Naive thymus-derived CD4-positive, alpha-beta T cell (primary cell): ENCODE data around the gene ZNF609. TPM values are rescaled to one million over a fixed set of nuclear protein-coding genes. Genes with fewer than 3 reads are reported as not detected.
"Not testable (repeated sequence)": the region's sequence is repeated elsewhere in the genome, so short reads cannot be mapped to it uniquely, and the experiment has no call there.

Experiments used
- ATAC-seq: fragments of 150-1000 bp; cut with Tn5 transposase; 2 replicates; pipeline ENCODE4 v1.10.0; 2021; ENCODE audit warnings: mild to moderate bottlenecking, moderate library complexity
- CTCF ChIA-PET: fragments of 350-600 bp; sonication (Branson Sonifier 250); formaldehyde crosslinking; loops from one replicate; lab custom pipeline; 2021; ENCODE audit warnings: antibody characterized with exemption; lab: Charles Lee
- POLR2A ChIA-PET: fragments of 350-600 bp; sonication (Branson Sonifier 250); formaldehyde crosslinking; loops from one replicate; lab custom pipeline; 2021; ENCODE audit warnings: antibody characterized with exemption, inconsistent platforms; lab: Charles Lee
- DNase-seq, 9 donors: peaks; one replicate each; pipeline versions ENCODE4 v3.0.0 to v3.0.0-alpha.2; 2020 to 2022; ENCODE audit warnings: mixed read lengths in 1 of 9
- H3K27ac ChIP-seq: one replicate; pipeline ENCODE4 v1.7.0; 2013; ENCODE audit warnings: mild to moderate bottlenecking, low read depth, low read length, moderate library complexity
- H3K27me3 ChIP-seq, 2 donors: one replicate each; pipeline ENCODE4 v1.7.0; 2013; ENCODE audit warnings: low read length in 2 of 2, mild to moderate bottlenecking in 2 of 2, moderate library complexity in 2 of 2; ENCODE audit not compliant: control insufficient read depth in 2 of 2, insufficient read depth in 2 of 2
- H3K36me3 ChIP-seq, 3 experiments: 1 replicate in 2 of 3; 2 replicates in 1 of 3; pipeline ENCODE4 v1.7.0; 2013; ENCODE audit warnings: low read length in 3 of 3, mild to moderate bottlenecking in 3 of 3, moderate library complexity in 1 of 3; ENCODE audit not compliant: insufficient read depth in 3 of 3, control insufficient read depth in 2 of 3
- H3K4me1 ChIP-seq, 2 donors: one replicate each; pipeline ENCODE4 v1.7.0; 2013; ENCODE audit warnings: low read length in 2 of 2, mild to moderate bottlenecking in 2 of 2, moderate library complexity in 1 of 2; ENCODE audit not compliant: control insufficient read depth in 2 of 2, insufficient read depth in 2 of 2
- H3K4me3 ChIP-seq: 2 replicates; pipeline ENCODE4 v1.7.0; 2013; ENCODE audit warnings: mild to moderate bottlenecking, low read length
- H3K9me3 ChIP-seq, 3 experiments: 1 replicate in 2 of 3; 2 replicates in 1 of 3; pipeline ENCODE4 v1.7.0; 2013; ENCODE audit warnings: low read length in 3 of 3; ENCODE audit not compliant: control insufficient read depth in 2 of 3
- H3K27ac Mint-ChIP-seq, 9 donors: one replicate each; pipeline ENCODE4 v1.8.0; 2020 to 2022; ENCODE audit warnings: mixed read lengths in 9 of 9, mild to moderate bottlenecking in 8 of 9, moderate library complexity in 5 of 9, inconsistent platforms in 2 of 9
- H3K27me3 Mint-ChIP-seq, 5 donors: one replicate each; pipeline ENCODE4 v1.8.0; 2021 to 2022; ENCODE audit warnings: mixed read lengths in 5 of 5, mild to moderate bottlenecking in 1 of 5
- H3K36me3 Mint-ChIP-seq, 5 donors: one replicate each; pipeline ENCODE4 v1.8.0; 2020 to 2022; ENCODE audit warnings: mixed read lengths in 5 of 5, mild to moderate bottlenecking in 3 of 5, inconsistent platforms in 1 of 5
- H3K4me1 Mint-ChIP-seq, 7 donors: one replicate each; pipeline ENCODE4 v1.8.0; 2020 to 2022; ENCODE audit warnings: mixed read lengths in 7 of 7, mild to moderate bottlenecking in 3 of 7, inconsistent platforms in 1 of 7
- H3K4me3 Mint-ChIP-seq, 10 donors: one replicate each; pipeline ENCODE4 v1.8.0; 2020 to 2022; ENCODE audit warnings: mild to moderate bottlenecking in 10 of 10, mixed read lengths in 10 of 10, moderate library complexity in 6 of 10, inconsistent platforms in 2 of 10
- H3K9me3 Mint-ChIP-seq, 11 donors: one replicate each; pipeline ENCODE4 v1.8.0; 2020 to 2022; ENCODE audit warnings: mixed read lengths in 11 of 11, mild to moderate bottlenecking in 4 of 11, inconsistent platforms in 1 of 11, moderate library complexity in 1 of 11
- intact Hi-C, 2 donors: fragments of 100-400 bp; cut with micrococcal nuclease; formaldehyde crosslinking; loops; one replicate each; pipeline ENCODE4 v1.15.1; 2023
- polyA plus RNA-seq, 2 donors: library from polyadenylated mRNA; unstranded; fragments of 300-500 nt; fragmentation: Illumina TruSeq; gene quantifications; one replicate each; pipeline ENCODE4 v1.2.3, GENCODE V29; 2021
- total RNA-seq, 6 experiments: library from RNA in 5 of 6; stranded (reverse) in 5 of 6; gene quantifications; 1 replicate in 5 of 6; 2 replicates in 1 of 6; pipeline ENCODE4 v1.2.3 and lab custom pipeline; 2021 to 2026

ZNF609 gene
- total and polyA plus RNA-seq, 7 experiments from 2014 or later: 10.1 to 89.1 (median 71.9) TPM

DNA sequence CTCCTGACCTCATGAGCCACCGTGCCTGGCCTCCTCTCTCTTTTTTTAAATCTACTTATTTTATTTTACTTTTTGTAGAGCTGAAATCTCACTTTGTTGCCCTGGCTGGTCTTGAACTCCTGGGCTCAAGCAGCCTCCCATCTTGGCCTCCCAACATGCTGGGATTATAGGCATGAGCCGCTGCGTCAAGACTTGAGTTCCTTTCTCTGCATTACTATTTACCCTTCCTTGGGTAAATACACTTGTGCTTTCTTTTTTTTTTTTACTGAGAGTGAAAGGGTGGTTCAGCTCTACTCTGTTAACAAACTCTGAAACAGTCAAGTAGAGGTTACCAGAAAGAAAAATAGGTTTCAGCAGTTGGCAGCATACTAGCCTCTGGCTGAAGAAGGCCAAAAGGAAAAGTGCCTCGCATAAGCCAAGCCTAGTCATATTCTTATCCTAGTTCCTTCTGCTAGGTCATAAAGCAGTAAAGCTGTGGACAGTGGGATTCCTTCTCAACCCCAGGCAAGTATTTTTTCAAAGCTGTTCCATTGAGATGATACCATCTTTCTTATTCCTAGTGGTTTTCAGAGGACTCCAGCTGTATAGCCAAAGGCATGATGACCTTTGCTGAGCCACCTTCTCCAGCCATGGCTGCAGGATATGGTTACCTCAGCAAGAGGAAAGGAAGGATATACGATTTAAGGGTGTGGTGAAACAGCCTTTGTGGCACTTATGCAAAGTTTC, 179.9 kb downstream of the ZNF609 start:
- Histone ChIP-seq H3K4me1 (peaks cover 35 to 36% of the 10 kb centered on the region in 2 donors), H3K9me3 (peaks cover 0 to 6% (median 0%) of the 10 kb centered on the region in 3 experiments), H3K36me3 (peaks cover 0 to 11% (median 3%) of the 10 kb centered on the region in 3 experiments), H3K27me3 (no peaks in the 10 kb centered on the region), H3K27ac (no peak overlapping the region), H3K4me3 (no peak overlapping the region)
- CTCF ChIA-PET: no interaction called here
- intact Hi-C loops: no loop called here
- POLR2A ChIA-PET: interaction anchor here (0.9 kb wide), 1 partner anchor 10 kb away, joined by 3 read pairs; no protein-coding TSS in a partner anchor
- Mint-ChIP-seq H3K27me3 (no peaks in the 10 kb centered on the region), H3K9me3 (peaks cover 0 to 16% (median 6%) of the 10 kb centered on the region in 11 donors), H3K27ac (peak overlapping the region; percentile 4 to 78 (median 62)), H3K4me3 (peak overlapping the region in 9 of 10 donors; percentile 13 to 63 (median 38)), H3K36me3 (peaks cover 0 to 52% (median 34%) of the 10 kb centered on the region in 5 donors), H3K4me1 (peaks cover 37 to 86% (median 63%) of the 10 kb centered on the region in 7 donors)
- peak; percentile 34 for ATAC-seq
- no peak for DNase-seq

DNA sequence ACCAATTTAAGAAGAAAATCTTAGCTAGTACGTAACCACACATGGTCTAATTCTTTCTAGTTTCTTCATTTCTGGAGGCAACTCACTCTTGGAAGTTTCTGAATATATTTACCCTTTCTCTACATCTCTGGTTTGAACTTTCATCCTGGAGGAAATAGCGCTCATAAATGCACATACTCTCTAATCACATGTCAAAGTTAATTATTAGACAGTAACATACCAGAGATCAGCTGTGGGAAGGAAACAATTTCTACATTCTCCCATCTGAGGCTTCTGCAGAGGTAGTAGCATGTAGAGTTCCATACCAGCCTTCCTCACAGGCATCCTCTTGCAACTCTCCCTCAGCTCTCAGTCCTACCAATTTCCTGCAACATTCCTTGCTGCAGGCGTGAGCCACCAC, 182.5 kb downstream of the ZNF609 start:
- no peak overlapping the region for H3K27ac ChIP-seq
- no peak overlapping the region for H3K4me3 ChIP-seq
- H3K9me3 ChIP-seq: no peaks in the 10 kb centered on the region
- peaks cover 22 to 28% of the 10 kb centered on the region in 2 donors for H3K4me1 ChIP-seq
- Mint-ChIP-seq H3K27ac (peak overlapping the region in 1 of 9 donors; percentile 17), H3K36me3 (peaks cover 0 to 48% (median 29%) of the 10 kb centered on the region in 5 donors), H3K4me1 (peaks cover 27 to 80% (median 55%) of the 10 kb centered on the region in 7 donors), H3K4me3 (no peak overlapping the region), H3K27me3 (no peaks in the 10 kb centered on the region), H3K9me3 (peaks cover 0 to 6% (median 2%) of the 10 kb centered on the region in 11 donors)
- DNase-seq: no peak
- no peak for ATAC-seq
- ChIA-PET CTCF (interaction anchor here (1.2 to 1.7 kb wide), 2 partner anchors 11 to 216 kb away, joined by 6 to 10 read pairs; no protein-coding TSS in a partner anchor), POLR2A (interaction anchor here (0.6 to 2.5 kb wide), 5 partner anchors 9 to 281 kb away, joined by 3 to 18 read pairs (median 3); no protein-coding TSS in a partner anchor)
- H3K27me3 ChIP-seq: no peaks in the 10 kb centered on the region
- intact Hi-C loops: no loop called here
- H3K36me3 ChIP-seq: peaks cover 0 to 3% (median 0%) of the 10 kb centered on the region in 3 experiments

DNA sequence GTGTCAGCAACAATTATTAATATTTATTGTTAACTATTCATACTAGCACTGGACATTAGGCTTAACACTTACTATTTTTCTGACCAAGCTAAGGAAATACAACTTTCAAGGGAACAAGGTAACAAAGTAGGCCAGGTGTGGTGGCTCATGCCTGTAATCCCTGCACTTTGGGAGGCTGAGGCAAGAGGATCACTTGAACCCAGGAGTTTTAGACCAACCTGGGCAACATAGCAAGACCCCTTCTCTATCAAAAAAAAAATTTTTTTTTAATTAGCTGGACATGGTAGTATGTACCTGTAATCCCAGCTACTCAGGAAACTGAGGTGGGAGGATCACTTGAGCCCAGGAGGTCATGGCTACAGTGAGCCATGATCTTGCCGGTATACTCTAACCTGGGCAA, 183.3 kb downstream of the ZNF609 start:
- H3K9me3 ChIP-seq: no peaks in the 10 kb centered on the region
- ChIA-PET CTCF (interaction anchor here (1.7 to 1.8 kb wide), 2 partner anchors 10 to 216 kb away, joined by 9 to 10 read pairs; no protein-coding TSS in a partner anchor), POLR2A (interaction anchor here (0.9 to 2.5 kb wide), 5 partner anchors 8 to 182 kb away, joined by 3 to 18 read pairs (median 3); no protein-coding TSS in a partner anchor)
- H3K27me3 Mint-ChIP-seq: no peaks in the 10 kb centered on the region
- no peaks in the 10 kb centered on the region for H3K27me3 ChIP-seq
- ATAC-seq: no peak
- H3K4me3 Mint-ChIP-seq: no peak overlapping the region
- H3K4me1 Mint-ChIP-seq: peaks cover 35 to 83% (median 57%) of the 10 kb centered on the region in 7 donors
- H3K4me1 ChIP-seq: peaks cover 22 to 28% of the 10 kb centered on the region in 2 donors
- H3K27ac ChIP-seq: no peak overlapping the region
- H3K9me3 Mint-ChIP-seq: peaks cover 0 to 6% (median 0%) of the 10 kb centered on the region in 11 donors
- no peak for DNase-seq
- H3K4me3 ChIP-seq: no peak overlapping the region
- peaks cover 0 to 3% (median 0%) of the 10 kb centered on the region in 3 experiments for H3K36me3 ChIP-seq
- intact Hi-C loops: no loop called here
- H3K27ac Mint-ChIP-seq: no peak overlapping the region
- H3K36me3 Mint-ChIP-seq: peaks cover 0 to 43% (median 23%) of the 10 kb centered on the region in 5 donors

DNA sequence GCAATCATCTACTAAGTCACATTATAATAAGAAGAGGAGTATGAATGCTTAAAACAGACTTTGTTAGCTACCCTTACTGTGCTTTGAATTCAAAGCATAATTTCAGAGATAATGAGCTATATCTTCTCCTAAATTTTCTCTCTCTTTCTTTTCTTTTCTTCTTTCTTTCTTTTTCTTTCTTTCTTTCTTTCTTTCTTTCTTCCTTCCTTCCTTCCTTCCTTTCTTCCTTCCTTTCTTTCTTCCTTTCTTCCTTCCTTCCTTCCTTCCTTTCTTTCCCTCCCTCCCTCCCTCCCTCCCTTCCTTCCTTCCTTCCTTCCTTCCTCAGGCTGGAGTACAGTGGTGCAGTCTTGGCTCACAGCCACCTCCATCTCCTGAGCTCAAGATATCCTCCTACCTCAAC, 184.4 kb downstream of the ZNF609 start:
- ATAC-seq, H3K27ac ChIP-seq, H3K4me3 Mint-ChIP-seq, H3K9me3 ChIP-seq, H3K36me3 ChIP-seq, H3K4me3 ChIP-seq, intact Hi-C loops, H3K27me3 Mint-ChIP-seq, DNase-seq, H3K27me3 ChIP-seq, H3K9me3 Mint-ChIP-seq: not testable (repeated sequence)
- ChIA-PET POLR2A (interaction anchor here (0.9 to 1.8 kb wide), 3 partner anchors 10 to 187 kb away, joined by 3 to 6 read pairs (median 4); no protein-coding TSS in a partner anchor), CTCF (interaction anchor here (0.6 to 1.8 kb wide), 3 partner anchors 9 to 258 kb away, joined by 3 to 10 read pairs (median 9); no protein-coding TSS in a partner anchor)
- Mint-ChIP-seq H3K36me3 (peaks cover 0 to 36% (median 19%) of the 10 kb centered on the region in 5 donors), H3K27ac (peak overlapping the region in 4 of 9 donors; percentile 21 to 56 (median 32)), H3K4me1 (peaks cover 33 to 86% (median 57%) of the 10 kb centered on the region in 7 donors)
- peaks cover 20 to 33% of the 10 kb centered on the region in 2 donors for H3K4me1 ChIP-seq

DNA sequence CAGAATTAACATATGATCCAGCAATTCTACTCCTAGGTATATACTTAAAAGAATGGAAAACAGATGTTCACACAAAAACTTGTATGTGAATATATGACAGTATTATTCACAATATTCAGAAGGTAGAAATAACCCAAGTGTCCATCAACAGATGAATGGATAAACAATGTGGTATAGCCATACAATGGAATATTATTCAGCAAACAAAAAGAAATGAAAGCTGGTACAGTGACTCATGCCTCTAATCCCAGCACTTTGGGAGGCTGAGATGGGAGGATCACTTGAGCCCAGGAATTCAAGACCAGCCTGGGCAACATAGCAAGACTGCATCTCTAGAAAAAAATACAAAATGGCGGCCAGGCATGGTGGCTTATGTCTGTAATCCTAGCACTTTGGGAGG, 185.6 kb downstream of the ZNF609 start:
- Mint-ChIP-seq H3K36me3 (peaks cover 0 to 27% (median 19%) of the 10 kb centered on the region in 5 donors), H3K4me1 (peaks cover 26 to 83% (median 52%) of the 10 kb centered on the region in 7 donors), H3K4me3 (no peak overlapping the region), H3K27me3 (no peaks in the 10 kb centered on the region), H3K9me3 (peaks cover 0 to 6% (median 0%) of the 10 kb centered on the region in 11 donors), H3K27ac (peak overlapping the region in 2 of 9 donors; percentile 24 to 56)
- H3K4me3 ChIP-seq: no peak overlapping the region
- POLR2A ChIA-PET: no interaction called here
- intact Hi-C loops: no loop called here
- ATAC-seq: no peak
- CTCF ChIA-PET: no interaction called here
- H3K4me1 ChIP-seq: peaks cover 10 to 25% of the 10 kb centered on the region in 2 donors
- H3K36me3 ChIP-seq: peaks cover 0 to 3% (median 0%) of the 10 kb centered on the region in 3 experiments
- no peaks in the 10 kb centered on the region for H3K9me3 ChIP-seq
- no peak for DNase-seq
- no peaks in the 10 kb centered on the region for H3K27me3 ChIP-seq
- H3K27ac ChIP-seq: no peak overlapping the region

DNA sequence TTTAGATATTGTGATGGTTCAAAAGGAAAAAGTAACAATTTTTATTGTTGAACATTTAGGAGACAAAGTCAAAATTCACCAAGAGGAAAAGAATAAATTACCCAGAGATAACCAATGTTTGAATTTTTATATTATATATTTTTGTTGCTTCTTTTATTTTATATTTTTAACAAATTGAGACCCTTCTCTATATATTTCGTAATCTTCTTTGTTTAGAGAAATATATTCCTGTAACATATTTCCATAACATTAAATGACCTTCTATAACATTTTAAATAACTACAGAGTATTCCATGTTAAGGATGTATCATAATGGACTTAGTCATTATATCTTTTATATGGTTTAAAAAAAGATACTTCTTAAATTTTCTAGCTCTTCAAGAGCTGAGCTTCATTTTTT, 187.0 kb downstream of the ZNF609 start:
- Mint-ChIP-seq H3K9me3 (peaks cover 0 to 6% (median 0%) of the 10 kb centered on the region in 11 donors), H3K36me3 (peaks cover 0 to 20% (median 15%) of the 10 kb centered on the region in 5 donors), H3K4me3 (no peak overlapping the region), H3K27me3 (no peaks in the 10 kb centered on the region), H3K4me1 (peaks cover 32 to 82% (median 62%) of the 10 kb centered on the region in 7 donors), H3K27ac (peak overlapping the region in 3 of 9 donors; percentile 43 to 66 (median 62))
- peaks cover 18 to 36% of the 10 kb centered on the region in 2 donors for H3K4me1 ChIP-seq
- CTCF ChIA-PET: interaction anchor here (0.6 to 2.3 kb wide), 4 partner anchors 9 to 116 kb away, joined by 3 to 10 read pairs (median 4); no protein-coding TSS in a partner anchor
- intact Hi-C loops: no loop called here
- DNase-seq (no peak), ATAC-seq (no peak)
- H3K36me3 ChIP-seq: peaks cover 0 to under 1% (median 0%) of the 10 kb centered on the region in 3 experiments
- no peak overlapping the region for H3K4me3 ChIP-seq
- H3K27me3 ChIP-seq: no peaks in the 10 kb centered on the region
- H3K9me3 ChIP-seq: no peaks in the 10 kb centered on the region
- no peak overlapping the region for H3K27ac ChIP-seq
- POLR2A ChIA-PET: interaction anchor here (0.9 to 1.4 kb wide), 3 partner anchors 11 to 19 kb away, joined by 3 to 5 read pairs (median 3); no protein-coding TSS in a partner anchor
